HepG2 (cell line): ENCODE results near the gene DNMBP. TPM values are rescaled to one million over a fixed set of nuclear protein-coding genes. Genes with fewer than 3 reads are reported as not detected.

Experiments
- ATAC-seq: fragments of 200-7000 bp; cut with Tn5 transposase; 3 replicates; pipeline ENCODE4 v1.9.1; 2020; ENCODE audit warnings: mild to moderate bottlenecking, moderate library complexity
- BruUV-seq: library from RNA; stranded (reverse); fragments of 400-500 nt; replicated peaks from 2 replicates; lab custom pipeline; 2021; lab: Mats Ljungman, UMichigan
- CTCF ChIA-PET: fragments of 300-600 bp; formaldehyde crosslinking; extraction: SDS; loops from one replicate; lab custom pipeline; 2021; ENCODE audit warnings: low total read pairs, inconsistent platforms, low intra/inter-chr PET ratio; lab: Yijun Ruan, JAX
- POLR2A ChIA-PET: fragments of 350-600 bp; sonication (Branson Sonifier 250); formaldehyde crosslinking; loops from one replicate; lab custom pipeline; 2020; ENCODE audit warnings: antibody characterized with exemption, inconsistent platforms; lab: Yijun Ruan, JAX
- DNase-seq: peaks from one replicate; pipeline ENCODE4 v3.0.0-alpha.2; 2015; ENCODE audit warnings: low spot score
- FAIRE-seq: peaks from 3 replicates; lab custom pipeline; 2011; peaks lifted over from hg19 to GRCh38; lab: Jason Lieb, UNC
- H2AFZ ChIP-seq: one replicate; pipeline ENCODE4 v1.6.1; 2011; ENCODE audit warnings: low read length, inconsistent platforms
- H3K27ac ChIP-seq: fragments of 300-600 bp; 3 replicates; pipeline ENCODE4 v1.8.0; 2011; ENCODE audit warnings: mixed run types, mild to moderate bottlenecking, mixed read lengths, low read length, inconsistent platforms; ENCODE audit not compliant: insufficient read depth; ENCODE audit errors: extremely low read length
- H3K27me3 ChIP-seq, 2 experiments: fragments of 200-600 bp in 1 of 2; 2 replicates in 1 of 2; 3 replicates in 1 of 2; pipeline versions ENCODE4 v1.6.0 to v1.8.0; 2011; ENCODE audit warnings: low read length in 2 of 2, mild to moderate bottlenecking in 2 of 2, moderate library complexity in 2 of 2, inconsistent platforms in 1 of 2; ENCODE audit not compliant: insufficient read depth in 2 of 2, control insufficient read depth in 1 of 2
- H3K36me3 ChIP-seq, 2 experiments: fragments of 200-600 bp in 1 of 2; replicated peaks in 1 of 2; 2 replicates in 1 of 2; 3 replicates in 1 of 2; pipeline versions ENCODE4 v1.5.1 to v1.8.0; 2011; ENCODE audit warnings: low read length in 2 of 2, inconsistent platforms in 1 of 2; ENCODE audit not compliant: insufficient read depth in 2 of 2, control insufficient read depth in 1 of 2
- H3K4me1 ChIP-seq: 2 replicates; pipeline ENCODE4 v1.5.1; 2012; ENCODE audit warnings: low read length, inconsistent platforms; ENCODE audit not compliant: insufficient read depth
- H3K4me2 ChIP-seq: 2 replicates; pipeline ENCODE4 v1.6.0; 2011; ENCODE audit warnings: low read depth, low read length, inconsistent platforms
- H3K4me3 ChIP-seq, 3 experiments: fragments of 200-600 bp in 1 of 3; sonication (generic), shearing (Covaris generic) in 1 of 3; replicated peaks in 1 of 3; 2 replicates each; pipeline ENCODE4 v1.5.1; 2011 to 2016; ENCODE audit warnings: low read length in 3 of 3, inconsistent platforms in 2 of 3, low read depth in 2 of 3, mild to moderate bottlenecking in 2 of 3, control low read depth in 1 of 3, mixed read lengths in 1 of 3; ENCODE audit not compliant: insufficient read depth in 1 of 3
- H3K79me2 ChIP-seq: one replicate; pipeline ENCODE4 v1.6.1; 2011; ENCODE audit warnings: low read length, inconsistent platforms; ENCODE audit not compliant: insufficient read depth
- H3K9ac ChIP-seq: 2 replicates; pipeline ENCODE4 v1.6.0; 2011; ENCODE audit warnings: mild to moderate bottlenecking, low read depth, low read length, inconsistent platforms; ENCODE audit not compliant: insufficient read depth
- H3K9me3 ChIP-seq: 2 replicates; pipeline ENCODE4 v1.5.1; 2012; ENCODE audit warnings: mild to moderate bottlenecking, low read length
- H4K20me1 ChIP-seq: 2 replicates; pipeline ENCODE4 v1.6.0; 2011; ENCODE audit warnings: inconsistent platforms, mild to moderate bottlenecking, low read length, moderate library complexity; ENCODE audit not compliant: insufficient read depth
- BCL3 ChIP-seq: sonication (generic); formaldehyde crosslinking; IDR thresholded peaks from 2 replicates; pipeline ENCODE4 v1.5.1; 2020; ENCODE audit warnings: mild to moderate bottlenecking, missing genetic modification reagents, moderate library complexity
- FOXK1 ChIP-seq: sonication (generic); formaldehyde crosslinking; IDR thresholded peaks from 2 replicates; pipeline ENCODE4 v1.4.0; 2020; ENCODE audit warnings: low read depth, missing genetic modification reagents, borderline replicate concordance
- USF2 ChIP-seq, 2 experiments: sonication (generic) in 1 of 2; formaldehyde crosslinking in 1 of 2; IDR thresholded peaks; 2 replicates each; pipeline versions ENCODE4 v1.5.1 to v1.6.1; 2011 to 2020; ENCODE audit warnings: borderline replicate concordance in 1 of 2, low read depth in 1 of 2, low read length in 1 of 2, mild to moderate bottlenecking in 1 of 2, missing genetic modification reagents in 1 of 2, moderate library complexity in 1 of 2
- ZBTB25 ChIP-seq: IDR thresholded peaks from 2 replicates; pipeline ENCODE4 v1.6.1; 2018; ENCODE audit warnings: missing genetic modification reagents
- ZBTB38 ChIP-seq: sonication (generic); formaldehyde crosslinking; IDR thresholded peaks from 2 replicates; pipeline ENCODE4 v1.5.1; 2020; ENCODE audit warnings: mild to moderate bottlenecking, missing genetic modification reagents
- ZNF280B ChIP-seq: sonication (generic); formaldehyde crosslinking; IDR thresholded peaks from 2 replicates; pipeline ENCODE4 v1.5.0; 2020; ENCODE audit warnings: missing genetic modification reagents, mild to moderate bottlenecking, borderline replicate concordance
- ZNF282 ChIP-seq: fragments of 450-650 bp; IDR thresholded peaks from 2 replicates; pipeline ENCODE4 v1.6.1; 2018; ENCODE audit not compliant: partially characterized antibody
- ZNF350 ChIP-seq: sonication (generic); formaldehyde crosslinking; IDR thresholded peaks from 2 replicates; pipeline ENCODE4 v1.4.0; 2020; ENCODE audit warnings: mild to moderate bottlenecking, low read depth, missing genetic modification reagents, borderline replicate concordance
- ZNF564 ChIP-seq: sonication (generic); formaldehyde crosslinking; IDR thresholded peaks from 2 replicates; pipeline ENCODE4 v1.8.1; 2023; ENCODE audit warnings: mild to moderate bottlenecking, missing genetic modification reagents
- WGBS: methylation state at CpG from one replicate; pipeline ENCODE4 v1.1.6; 2017; ENCODE audit warnings: low lambda C conversion rate; 5-methylcytosine and 5-hydroxymethylcytosine counted together
- in situ Hi-C: cut with HindIII; loops from 2 replicates; pipeline ENCODE4 v1.10.0; 2017; ENCODE audit warnings: low pct_unique_long_range_greater_than_20kb; ENCODE audit not compliant: extremely low pct_ligation_motif_present
- intact Hi-C: fragments of 100-400 bp; cut with micrococcal nuclease; formaldehyde crosslinking; loops from one replicate; pipeline ENCODE4 v1.10.0; 2022; ENCODE audit not compliant: unreplicated experiment
- polyA plus RNA-seq, 8 experiments: library from polyadenylated mRNA; depleted of rRNA in 3 of 8; stranded (reverse) in 7 of 8; unstranded in 1 of 8; fragments of >200 nt; fragmentation: Illumina TruSeq in 4 of 8; extraction: Trizol in 4 of 8; gene quantifications; 2 replicates each; pipeline versions ENCODE4 v1.2.1 to v1.2.3, GENCODE V29; 2011 to 2016; ENCODE audit warnings: low read depth in 4 of 8, missing spikeins in 1 of 8, mixed read lengths in 1 of 8; ENCODE audit not compliant: insufficient read depth in 1 of 8
- total RNA-seq, 5 experiments: library from RNA; depleted of rRNA; stranded (reverse); fragments of >200 nt; fragmentation: Illumina TruSeq; extraction: Trizol; gene quantifications; 2 replicates each; pipeline ENCODE4 v1.2.3, GENCODE V29; 2016; ENCODE audit warnings: low read depth in 1 of 5

The DNMBP gene
- total and polyA plus RNA-seq, 2 of the 13 experiments (the other 11 are each of a cell fraction or from before 2014, with no cell fraction given): 3.6 to 6.3 TPM

- intact Hi-C loops (loop anchor here (5.0 kb wide), 1 partner anchor 81 kb away; no protein-coding TSS in a partner anchor), in situ Hi-C loops (no loop called here)
- CTCF ChIA-PET: interaction anchor here (1.4 kb wide), 1 partner anchor 12 kb away, joined by 3 read pairs; the partner anchor contains the start of gene DNMBP
- Histone ChIP-seq H4K20me1 (no peaks in the 10 kb centered on the region), H3K9ac (no peak overlapping the region), H3K27ac (no peak overlapping the region), H3K27me3 (no peaks in the 10 kb centered on the region), H3K36me3 (no peaks in the 10 kb centered on the region), H3K79me2 (no peaks in the 10 kb centered on the region), H3K4me3 (peak overlapping the region; percentile 17 to 51 (median 35)), H2AFZ (no peak overlapping the region), H3K4me2 (peak overlapping the region; percentile 85), H3K4me1 (peaks cover 56% of the 10 kb centered on the region), H3K9me3 (no peaks in the 10 kb centered on the region)
- BruUV-seq: no TSS peak
- FAIRE-seq (no peak), ATAC-seq (peak; percentile 75), DNase-seq (no peak)
- WGBS: 10% methylated on average over 5 of the region's 11 CpGs
- POLR2A ChIA-PET: interaction anchor here (0.8 to 1.9 kb wide), 3 partner anchors 13 to 94 kb away, joined by 3 to 8 read pairs (median 3); no protein-coding TSS in a partner anchor
- no peak for TF ChIP-seq ZBTB25 (CRISPR knock-in tag)
- no peak for TF ChIP-seq ZNF564 (CRISPR knock-in tag)
- no peak for TF ChIP-seq FOXK1 (CRISPR knock-in tag)
- no peak for TF ChIP-seq ZBTB38 (CRISPR knock-in tag)
- no peak for TF ChIP-seq ZNF280B (CRISPR knock-in tag)
- 0 out of 2 replicates have a peak, but pooled peaks have one; percentile 2 for TF ChIP-seq ZNF350 (CRISPR knock-in tag)
- TF ChIP-seq ZNF282: no peak
- no peak for TF ChIP-seq USF2 (IDR thresholded peaks at IDR 0.05; ENCODE audit: low read depth, low read length)
- 0 out of 2 replicates have a peak, but pooled peaks have one; percentile 1 for TF ChIP-seq USF2 (CRISPR knock-in tag; IDR thresholded peaks at IDR 0.05; ENCODE audit: borderline replicate concordance)
- no peak for TF ChIP-seq BCL3 (CRISPR knock-in tag)
These were observed 11.1 kb upstream of the DNMBP start for GRCh38 chr10:100020886-100021253.
